22Rv1 (cell line): Measurements from ENCODE around the gene GNMT.

Source experiments
- ZFX ChIP-seq: fragments of 450-650 bp; IDR thresholded peaks from 2 replicates; pipeline ENCODE4 v1.6.1; 2017; ENCODE audit warnings: antibody characterized with exemption, borderline replicate concordance
- TF ChIP-seq, protein P1 (sequence below): fragments of 450-650 bp; IDR thresholded peaks from 2 replicates; pipeline ENCODE4 v1.5.1; 2017; ENCODE audit warnings: mild to moderate bottlenecking

DNA sequence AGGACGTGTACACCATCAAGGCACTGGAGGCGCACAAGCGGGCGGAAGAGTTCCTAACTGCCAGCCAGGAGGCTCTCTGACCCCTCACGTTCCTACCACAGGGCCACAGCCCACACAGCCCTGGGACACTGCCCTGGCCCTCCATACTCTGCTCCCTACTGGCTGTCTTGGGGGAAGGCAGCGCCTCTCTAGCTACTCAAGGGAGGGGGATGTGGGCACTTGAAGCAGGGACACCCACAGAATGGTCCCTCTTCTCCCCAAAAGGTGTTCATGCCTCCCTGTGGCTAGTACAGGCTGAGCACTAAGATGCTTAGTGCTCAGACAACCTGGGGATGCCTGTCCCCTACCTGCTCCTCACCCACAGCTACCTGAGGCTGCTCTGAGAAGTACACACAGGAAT, 50.7 kb downstream of the GNMT start:
- TF ChIP-seq, protein P1, sequence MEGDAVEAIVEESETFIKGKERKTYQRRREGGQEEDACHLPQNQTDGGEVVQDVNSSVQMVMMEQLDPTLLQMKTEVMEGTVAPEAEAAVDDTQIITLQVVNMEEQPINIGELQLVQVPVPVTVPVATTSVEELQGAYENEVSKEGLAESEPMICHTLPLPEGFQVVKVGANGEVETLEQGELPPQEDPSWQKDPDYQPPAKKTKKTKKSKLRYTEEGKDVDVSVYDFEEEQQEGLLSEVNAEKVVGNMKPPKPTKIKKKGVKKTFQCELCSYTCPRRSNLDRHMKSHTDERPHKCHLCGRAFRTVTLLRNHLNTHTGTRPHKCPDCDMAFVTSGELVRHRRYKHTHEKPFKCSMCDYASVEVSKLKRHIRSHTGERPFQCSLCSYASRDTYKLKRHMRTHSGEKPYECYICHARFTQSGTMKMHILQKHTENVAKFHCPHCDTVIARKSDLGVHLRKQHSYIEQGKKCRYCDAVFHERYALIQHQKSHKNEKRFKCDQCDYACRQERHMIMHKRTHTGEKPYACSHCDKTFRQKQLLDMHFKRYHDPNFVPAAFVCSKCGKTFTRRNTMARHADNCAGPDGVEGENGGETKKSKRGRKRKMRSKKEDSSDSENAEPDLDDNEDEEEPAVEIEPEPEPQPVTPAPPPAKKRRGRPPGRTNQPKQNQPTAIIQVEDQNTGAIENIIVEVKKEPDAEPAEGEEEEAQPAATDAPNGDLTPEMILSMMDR: no peak
- no peak for TF ChIP-seq ZFX
